CD4-positive, alpha-beta T cell treated with Interferon gamma for 1 hour (primary cell): ENCODE data around the gene ACTL10.

Experiments
- DNase-seq: peaks from one replicate; pipeline ENCODE4 v3.0.0-alpha.2; 2020

Gene ACTL10

DNA sequence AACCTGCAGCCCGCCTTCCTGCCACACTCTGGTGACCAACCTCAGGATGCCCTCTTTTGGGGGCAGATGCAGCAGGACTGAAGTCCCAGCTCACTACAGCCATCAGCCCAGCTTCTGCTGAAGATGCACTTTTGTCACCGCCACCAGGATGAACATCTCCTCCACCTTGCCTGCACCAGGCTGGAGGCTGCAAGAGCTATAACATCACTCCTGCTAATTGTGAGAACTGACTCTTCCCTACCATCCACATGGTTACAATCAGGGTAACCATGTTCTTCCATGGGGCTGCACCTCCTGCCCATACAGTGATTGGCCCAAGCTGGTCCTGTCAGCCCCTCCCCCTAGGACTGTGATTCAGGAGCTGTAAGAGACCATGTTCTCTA, 2.0 kb upstream of the ACTL10 start:
- no peak for DNase-seq

DNA sequence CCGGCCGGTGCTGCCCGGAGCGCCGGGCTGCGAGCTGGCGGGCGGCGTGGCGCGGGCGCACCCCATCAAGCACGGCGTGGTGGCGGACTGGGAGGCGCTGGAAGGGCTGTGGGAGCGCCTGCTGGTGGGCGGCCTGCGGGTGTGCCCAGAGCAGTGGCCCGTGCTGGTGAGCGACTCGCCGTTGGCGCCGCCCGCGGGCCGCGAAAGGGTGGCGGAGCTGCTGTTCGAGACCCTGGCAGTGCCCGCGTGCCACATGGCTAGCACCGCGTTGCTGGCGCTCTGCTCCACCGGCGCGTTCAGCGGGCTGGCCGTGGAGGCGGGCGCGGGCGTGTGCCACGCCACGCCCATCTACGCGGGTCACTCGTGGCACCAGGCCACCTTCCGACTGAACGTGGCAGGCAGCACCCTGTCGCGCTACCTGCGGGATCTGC, 517 bp downstream of the ACTL10 start:
- DNase-seq, result peak; percentile 22

DNA sequence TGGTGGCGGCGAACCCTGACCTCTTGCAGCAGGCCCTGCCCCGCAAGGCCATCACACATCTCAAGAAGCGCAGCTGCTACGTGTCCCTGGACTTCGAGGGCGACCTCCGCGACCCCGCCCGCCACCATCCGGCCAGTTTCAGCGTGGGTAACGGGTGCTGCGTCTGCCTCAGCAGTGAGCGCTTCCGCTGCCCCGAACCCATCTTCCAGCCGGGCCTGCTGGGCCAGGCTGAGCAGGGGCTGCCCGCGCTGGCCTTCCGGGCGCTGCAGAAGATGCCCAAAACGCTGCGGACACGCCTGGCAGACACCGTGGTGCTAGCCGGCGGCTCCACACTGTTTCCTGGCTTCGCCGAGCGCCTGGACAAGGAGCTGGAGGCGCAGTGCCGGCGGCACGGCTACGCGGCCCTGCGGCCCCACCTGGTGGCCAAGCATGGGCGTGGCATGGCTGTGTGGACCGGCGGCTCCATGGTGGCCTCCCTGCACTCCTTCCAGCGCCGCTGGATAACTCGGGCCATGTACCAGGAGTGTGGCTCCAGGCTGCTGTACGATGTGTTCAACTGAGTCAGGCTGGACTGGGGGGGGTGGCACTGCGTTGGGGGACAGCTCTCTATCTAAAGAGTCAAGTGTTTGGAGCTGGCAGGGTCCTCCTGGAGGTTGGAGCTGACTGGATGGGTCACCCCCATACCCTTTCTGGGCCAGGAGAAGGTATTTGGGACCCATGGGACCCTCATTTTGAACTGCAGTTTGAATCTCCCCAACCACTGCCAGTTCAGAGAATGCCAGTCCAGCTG, 1.1 kb downstream of the ACTL10 start:
- DNase-seq, result peak; percentile 78

DNA sequence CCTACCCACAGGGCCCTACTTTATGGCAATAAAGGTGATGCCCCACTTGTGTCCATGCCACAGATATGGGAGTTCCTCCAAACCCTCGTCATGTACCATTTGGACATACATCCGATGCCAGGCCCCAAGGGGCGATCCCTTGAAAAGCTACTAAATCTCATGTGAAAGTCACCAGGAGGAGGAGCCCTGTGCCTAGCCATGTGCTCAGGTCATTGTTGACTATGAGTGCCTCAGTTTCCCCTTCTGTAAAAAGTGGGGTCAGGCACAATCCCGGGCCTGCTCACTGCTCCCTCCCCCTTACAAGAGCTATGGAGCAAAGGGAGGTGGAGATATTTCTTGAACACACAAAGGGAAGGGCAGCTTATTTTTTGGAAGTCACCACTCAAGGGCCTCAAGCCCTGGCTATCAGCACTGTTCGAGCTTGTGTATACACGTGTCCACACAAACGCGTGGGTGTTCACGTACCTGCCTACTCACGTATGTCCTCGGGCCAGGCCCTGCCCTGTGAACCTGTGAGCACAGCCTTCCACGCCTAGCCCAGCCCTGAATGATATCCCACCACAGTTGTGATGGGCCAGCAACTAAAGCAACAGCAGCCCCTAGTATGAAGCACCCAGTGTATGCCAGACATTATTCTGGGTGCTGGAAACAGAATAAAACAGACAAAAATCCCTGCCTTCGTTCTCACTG, 1.9 kb downstream of the ACTL10 start:
- DNase-seq, result no peak

DNA sequence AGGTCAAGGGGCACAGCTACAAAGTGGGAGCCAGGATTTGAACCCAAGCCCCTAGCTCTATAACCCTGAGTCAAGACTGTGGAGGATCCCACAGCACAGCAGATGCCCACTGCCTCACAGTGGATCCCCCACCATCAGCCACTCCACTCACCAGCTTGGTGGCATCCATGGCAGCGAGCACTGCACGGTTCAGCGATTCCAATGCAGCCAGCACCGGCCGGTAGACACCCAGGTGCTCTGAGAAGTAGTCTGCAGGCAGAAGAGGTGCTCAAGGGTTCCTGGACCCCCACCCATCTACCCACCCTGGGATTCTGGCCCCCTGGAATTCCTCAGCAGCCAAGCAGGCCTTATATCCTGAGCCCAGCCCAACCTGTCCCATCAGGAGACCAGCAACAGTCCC, 2.5 kb downstream of the ACTL10 start:
- no peak for DNase-seq

DNA sequence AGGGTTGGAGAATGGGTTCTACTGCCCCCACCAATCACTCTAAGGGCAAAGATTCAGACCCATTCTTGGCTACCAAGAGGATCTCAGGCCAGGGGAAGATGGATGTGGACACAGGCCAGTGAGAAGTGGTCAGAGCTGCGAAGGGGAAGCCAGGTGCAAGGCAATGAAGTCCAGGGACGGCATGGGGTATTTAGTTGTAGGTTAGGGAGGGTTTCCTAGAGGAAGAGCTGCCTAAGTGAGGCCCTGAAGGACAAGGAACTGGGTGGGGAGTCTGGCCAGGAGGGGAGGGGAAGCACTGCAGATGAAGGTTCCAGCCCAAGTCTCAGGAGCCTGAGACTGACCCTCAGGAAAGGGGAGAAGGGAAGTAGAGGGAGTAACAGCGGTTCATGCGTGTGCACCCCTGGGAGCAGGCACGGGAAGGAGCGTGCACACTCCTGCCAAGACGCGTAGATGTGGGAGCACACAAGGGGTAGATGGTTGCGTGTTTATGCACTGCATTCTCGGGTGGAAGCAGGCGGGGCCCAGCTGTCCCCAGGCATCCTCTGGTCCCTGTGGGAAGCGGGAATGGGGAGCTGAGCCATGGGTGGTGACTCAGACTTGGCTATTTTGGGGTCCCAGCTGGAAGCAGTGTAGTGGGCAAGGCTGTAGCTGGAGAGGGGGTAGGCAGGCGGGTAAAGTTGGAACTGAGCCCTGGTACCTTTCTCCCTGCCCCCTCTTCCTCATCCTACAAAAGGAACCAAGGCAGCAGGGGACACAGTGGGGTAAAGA, 3.3 kb downstream of the ACTL10 start:
- no peak for DNase-seq

DNA sequence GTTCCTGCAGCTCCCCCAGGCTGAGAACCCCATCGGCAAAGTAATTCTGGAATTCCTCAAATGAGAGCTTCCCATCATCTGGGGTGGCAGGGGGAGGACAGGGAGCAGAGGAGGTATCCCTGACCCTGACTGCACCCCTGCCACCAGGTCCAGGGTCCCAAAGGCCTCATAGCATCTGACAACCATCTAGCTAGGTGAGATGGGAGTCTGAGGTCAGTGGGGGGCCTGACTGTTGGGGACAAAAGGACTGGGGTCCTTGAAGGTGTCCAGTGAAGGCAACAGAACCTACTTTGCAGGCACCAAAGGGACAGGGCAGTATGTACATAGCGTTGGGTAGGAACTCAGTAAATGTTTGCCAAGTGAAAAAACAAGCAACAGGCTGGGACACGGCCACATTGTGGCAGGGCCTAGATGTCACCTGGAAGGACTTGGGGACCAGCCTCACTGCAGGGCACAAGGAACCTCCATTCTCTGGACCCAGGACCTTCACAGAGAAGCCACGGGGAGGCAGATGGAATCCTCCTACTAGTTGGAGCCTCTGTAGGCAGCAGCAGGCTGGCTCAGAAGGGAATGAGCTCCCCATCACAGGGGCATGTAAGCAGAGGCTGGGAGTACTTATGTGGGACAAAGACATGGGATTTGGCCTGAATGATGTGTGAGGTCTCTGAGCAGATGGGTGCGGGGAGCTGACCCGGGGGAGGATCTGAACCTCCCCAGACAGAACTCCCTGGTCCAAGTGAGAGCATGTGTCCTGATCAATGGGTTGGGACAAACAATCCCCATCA, 4.2 kb downstream of the ACTL10 start:
- no peak for DNase-seq

DNA sequence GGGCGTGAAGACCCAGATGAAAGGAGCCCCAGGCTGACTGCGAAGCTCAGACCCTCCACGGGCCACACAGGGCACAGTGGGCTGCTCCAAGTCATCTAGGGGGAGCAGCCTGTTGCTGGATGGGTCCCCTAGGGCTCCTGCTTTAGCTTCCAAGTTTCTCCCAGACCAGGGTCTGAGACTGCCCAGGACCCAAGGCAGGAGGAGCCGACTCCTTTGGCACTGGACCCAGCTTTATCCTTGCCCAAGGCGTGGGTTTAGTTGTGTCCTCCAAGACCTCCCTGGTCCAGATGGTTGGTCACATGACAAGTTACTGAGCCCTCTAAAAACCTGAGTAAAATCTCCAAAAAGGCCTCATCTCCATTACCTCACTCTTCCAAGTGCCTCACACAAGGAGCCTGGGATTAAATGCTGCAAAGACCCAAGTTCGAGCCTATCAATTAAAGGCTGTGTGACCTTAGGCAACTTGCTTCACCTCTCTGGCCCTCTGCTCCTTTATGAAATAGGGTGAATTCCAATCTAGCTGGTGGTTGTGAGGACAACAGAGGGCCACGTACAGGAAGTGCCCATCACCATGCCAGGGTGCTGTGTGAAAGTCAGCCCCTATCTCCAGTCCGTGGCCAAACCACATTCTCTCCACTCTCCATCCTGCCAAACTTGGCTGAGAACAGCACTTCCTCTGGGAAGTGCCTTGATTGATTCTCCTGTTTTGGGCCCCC, 5.0 kb downstream of the ACTL10 start:
- DNase-seq, result no peak

DNA sequence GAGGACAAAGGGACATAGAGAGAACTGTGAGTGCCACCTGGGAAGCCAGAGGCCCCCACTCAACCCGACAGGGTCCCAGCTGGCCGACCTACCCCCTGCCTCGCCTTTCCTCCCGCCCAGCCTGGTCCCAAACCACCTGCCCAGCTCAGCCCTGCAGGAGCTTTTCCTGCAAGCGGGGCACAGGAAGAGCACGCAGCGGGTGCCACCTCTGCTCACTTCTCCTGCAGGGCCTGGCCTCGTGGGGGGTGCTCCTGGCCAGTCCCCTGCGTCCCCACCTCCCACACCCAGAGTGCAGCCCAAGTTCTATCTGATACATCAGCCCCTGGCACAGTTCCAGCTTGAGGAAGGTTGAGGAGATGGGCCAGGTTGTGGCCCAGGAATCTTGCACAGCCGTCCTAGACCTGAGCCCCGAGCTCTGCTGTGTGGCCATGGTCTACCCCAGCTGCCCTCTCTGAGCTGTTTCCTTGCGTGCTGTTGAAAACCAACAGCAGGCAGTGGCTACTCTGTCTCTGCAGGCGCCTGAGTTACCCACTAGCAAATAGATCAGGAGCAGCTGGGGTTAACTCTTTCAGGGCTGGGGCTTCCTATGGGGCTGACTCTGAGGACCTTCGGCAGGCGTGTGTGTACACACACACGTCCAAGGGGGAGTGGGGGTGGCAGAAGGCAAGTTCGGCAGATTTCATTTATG, 5.8 kb downstream of the ACTL10 start:
- DNase-seq, result no peak

DNA sequence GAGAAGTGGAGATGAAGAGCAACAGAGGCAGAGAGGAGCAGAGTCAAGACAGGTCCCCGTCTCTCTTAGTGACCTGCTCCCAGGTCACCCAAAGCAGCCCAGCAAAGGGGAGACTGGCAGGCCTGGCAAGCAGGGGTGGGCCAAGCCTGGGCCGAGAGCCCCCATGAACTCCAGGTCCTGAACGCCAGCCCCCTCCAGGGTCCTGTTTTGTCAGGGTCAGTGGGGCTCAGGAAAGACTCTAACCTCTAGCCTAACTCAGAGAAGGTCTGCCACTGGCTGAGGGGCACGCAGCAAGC, 6.3 kb downstream of the ACTL10 start:
- no peak for DNase-seq

DNA sequence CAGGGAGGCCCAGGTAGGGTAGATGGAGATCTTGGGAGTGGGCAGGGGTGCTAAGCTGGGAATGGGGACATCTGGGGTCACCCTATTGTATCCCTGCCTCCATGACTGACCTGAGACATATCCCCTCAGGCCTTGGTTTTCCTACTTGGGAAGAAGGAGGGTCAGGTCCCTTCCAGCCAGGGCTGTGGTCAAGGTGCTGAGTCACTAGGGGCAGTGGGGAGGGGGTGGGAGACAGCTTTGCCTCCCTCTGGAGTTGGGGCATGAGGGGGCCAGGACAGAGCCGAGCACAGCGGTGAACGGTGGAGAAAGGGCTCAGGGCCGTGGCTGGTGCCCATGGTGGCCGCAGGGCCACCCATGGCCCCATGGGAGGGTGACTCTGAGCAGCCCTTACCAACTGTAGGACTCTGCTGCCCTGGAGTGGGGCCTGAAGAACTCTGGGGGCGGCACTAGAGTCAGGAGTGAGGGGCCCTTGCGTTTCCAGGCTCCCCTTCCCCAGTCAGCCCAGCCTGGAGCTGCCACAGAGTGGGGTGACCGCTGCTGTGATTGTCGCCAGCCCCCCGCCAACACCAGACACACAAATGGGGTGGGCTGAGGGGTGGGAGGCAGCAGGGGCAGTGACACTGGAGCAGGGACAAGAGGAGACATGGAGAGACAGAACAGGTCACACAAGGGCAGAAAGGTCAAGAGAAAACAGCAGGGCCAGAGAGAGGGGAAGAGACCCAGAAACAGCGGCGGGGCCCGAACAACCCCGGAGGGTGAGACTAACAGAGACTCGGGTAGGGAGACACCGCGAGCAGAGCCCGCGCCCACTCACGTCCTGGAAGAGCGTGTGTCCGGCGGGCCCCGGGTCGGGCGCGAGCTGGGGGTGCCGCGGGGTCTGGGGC, 6.9 kb downstream of the ACTL10 start:
- DNase-seq, result no peak

DNA sequence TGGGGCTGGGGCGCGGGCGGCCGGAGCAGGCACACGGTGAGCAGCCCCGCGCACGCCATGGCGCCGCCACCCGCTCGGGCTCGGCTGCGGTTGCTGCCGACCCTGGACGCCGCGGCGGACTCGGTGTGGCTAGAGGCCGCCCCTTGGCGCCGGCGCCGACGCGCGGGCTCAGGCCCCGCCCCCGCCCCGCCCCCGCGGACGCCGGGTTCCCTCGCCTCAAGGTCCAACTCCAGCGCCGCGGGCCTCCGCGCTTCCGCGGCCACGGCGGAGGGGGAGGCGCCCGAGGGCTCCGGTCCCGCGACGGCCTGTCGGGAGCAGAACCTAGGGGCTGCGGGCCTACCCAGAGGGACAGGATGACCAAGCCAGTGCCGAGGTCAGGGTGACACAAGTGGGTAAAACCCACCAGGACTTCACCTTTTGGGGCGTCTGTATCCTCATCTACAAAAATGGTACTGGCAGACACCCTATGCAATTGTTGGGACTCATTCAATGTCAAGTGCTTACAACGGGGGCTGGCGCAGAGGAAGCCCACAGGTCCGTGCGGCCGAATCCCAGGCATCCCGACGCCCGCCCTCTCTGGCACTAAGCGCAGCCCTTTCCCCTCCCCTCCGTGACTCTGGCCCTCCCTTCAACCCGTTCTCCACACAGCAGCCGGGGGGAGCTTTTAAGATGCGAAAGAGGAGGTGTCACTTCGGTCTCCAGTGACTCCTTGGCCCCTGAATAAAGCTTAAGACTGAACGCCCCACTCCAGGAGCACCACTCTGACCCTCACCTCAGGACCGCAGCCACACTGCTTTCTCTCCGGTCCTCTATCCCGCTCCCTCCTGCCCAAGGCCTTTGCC, 7.8 kb downstream of the ACTL10 start, which contains the start of gene NECAB3:
Gene NECAB3 (minus strand): TSS at position 135 of the 842 bp plus-strand sequence. CDS start 76 bp downstream, at position 59.
- peak; percentile 64 for DNase-seq

DNA sequence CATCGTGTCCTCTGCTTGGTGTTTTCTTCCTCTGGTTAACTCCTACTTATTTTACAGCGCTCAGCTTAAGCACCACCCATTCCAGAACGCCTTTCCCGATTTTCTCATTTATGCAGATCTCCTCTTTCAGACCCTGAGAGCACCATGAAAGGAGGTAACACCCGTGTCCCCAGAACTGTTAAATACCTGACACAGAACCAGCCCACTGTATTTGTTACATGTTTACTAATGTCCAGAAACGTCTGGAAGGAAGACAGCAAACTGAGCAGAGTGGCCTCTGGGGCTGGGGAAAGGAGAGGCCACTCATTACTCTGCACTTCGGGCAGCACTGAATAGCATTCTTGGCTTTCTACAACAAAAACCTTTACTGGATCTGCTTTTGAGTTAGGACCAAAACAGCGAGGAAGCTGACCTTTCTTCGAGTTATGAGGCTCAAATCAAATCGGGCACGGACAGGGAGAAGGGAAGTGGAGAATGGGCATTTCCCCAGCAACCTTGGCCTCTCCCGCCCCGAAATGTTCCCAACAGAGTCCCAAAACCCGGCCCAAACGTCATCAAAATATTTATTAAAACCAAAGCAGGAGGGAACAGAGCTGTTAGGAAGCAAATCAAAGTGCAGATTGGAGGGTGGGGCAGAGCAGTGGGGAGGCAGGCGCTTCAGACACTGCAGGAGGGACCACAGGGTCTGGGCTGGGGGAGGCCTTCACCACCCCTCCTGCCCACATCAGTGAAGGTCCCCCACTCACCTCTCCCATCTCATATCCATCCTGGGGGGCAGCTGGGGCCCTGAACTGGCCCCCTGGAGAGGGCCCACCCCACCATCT, 8.6 kb downstream of the ACTL10 start:
- no peak for DNase-seq

DNA sequence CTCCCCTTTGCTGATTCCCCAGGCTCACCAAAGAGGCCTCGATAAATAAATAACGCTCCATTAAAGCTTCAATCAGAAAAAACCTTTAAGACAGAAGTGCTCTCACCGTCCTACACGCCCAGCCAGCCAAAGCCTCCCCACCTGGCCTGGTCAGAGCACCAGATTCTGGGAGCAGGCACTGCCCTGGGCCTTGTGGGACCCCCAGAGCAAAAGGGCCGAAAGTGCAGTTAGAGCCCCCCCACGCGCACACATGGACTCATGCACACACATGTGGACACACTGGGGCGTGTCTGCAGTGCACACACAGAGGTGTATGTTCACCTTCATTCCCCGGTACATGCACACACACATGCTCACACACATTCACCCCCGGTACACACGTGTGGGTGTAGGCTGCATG, 9.4 kb downstream of the ACTL10 start:
- DNase-seq, result no peak

DNA sequence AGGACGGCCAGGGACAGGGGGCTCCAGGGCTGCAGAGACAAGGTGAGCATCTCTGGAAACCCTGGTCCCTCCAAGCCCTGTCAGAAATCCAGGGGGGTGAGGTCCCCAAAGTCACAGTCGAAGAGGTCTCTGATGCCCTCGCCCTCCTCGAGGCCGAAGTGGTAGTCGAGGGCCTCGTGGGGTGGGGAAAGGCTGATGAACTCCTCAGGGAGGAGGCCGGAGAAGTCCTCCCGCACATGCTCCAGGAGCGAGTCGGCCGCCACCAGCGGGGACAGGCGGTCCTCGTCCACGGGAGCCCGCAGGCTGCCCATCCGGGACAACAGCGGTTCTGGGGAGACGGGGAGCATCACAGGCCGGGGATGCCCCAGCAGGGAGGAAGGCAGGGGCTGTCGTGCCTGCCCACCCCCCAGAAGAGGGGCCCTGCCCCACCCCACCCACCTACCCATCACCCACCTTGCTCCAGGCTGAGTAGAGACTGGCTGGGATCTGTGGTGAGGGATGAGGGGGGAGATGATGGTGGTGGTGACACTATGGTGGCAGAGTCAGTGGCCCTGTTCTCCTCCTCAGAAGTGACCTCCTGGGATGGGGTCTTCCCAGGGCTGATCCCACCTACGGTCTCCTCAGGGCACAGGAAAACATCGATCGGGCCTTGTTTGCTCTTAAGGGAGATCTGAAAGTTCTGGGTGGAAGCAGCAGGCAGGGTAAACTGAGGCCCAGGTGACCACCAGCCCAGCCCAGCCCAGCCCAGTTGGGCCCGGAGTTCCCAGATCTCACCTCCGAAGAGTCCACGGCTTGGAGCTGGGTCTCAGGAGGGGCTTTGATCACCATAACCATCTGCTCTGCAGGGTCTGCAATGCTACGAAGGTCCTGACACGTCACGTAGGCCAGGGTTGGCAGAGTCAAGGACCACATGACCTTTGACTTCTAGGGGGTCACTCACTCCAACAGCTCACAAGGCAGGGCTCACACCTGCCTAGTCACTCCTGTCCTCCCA, 10.2 kb downstream of the ACTL10 start:
- DNase-seq, result no peak

DNA sequence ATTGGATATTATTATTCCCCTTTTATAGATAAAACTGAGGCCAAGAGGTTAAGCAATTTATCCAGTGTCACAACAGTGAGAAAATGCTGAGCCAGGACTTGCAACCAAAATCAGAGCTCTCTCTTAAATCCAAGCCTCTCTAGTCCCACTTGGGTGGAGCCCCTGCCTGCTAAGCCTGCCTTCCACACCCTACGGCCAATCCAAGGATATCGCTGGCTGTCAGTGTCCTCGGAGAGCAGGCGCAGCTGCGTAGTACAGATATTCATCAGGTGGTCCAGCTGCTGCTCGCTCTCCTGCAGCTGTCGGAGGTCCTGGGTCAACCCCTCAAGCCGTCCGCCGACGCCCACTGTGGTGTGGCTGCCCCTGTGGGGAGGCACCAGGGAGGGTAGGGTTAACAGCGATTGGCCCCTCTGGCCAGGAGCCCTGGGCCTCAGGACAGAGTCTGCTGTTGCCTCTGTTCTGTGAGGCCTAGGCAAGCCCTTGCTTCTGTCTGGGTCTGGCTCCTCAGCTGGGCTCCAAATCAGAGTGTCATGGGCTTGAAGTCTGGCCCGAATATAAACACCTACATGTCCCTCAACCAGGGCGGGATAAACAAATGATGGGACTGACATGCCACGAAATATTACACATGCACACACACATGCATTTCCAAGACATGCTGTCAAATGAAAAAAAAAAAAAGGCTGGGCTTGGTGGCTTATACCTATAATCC, 11.4 kb downstream of the ACTL10 start:
- DNase-seq, result no peak
